GM18499 (cell line): Measurements from ENCODE around the gene HRC.
"Not testable (repeated sequence)": the region's sequence is repeated elsewhere in the genome, so short reads cannot be mapped to it uniquely, and the experiment has no call there.

Experiments used
- ATAC-seq: cut with Tn5 transposase; IDR thresholded peaks from one replicate; pipeline ENCODE4 v1.9.1; 2021; ENCODE audit warnings: moderate number of reproducible peaks; ENCODE audit not compliant: insufficient read depth, unreplicated experiment

Gene HRC

GRCh38 chr19:49142866-49143335, 12.3 kb downstream of the HRC start:
- no peak for ATAC-seq

GRCh38 chr19:49141352-49141751, 13.8 kb downstream of the HRC start:
- no peak for ATAC-seq

GRCh38 chr19:49140951-49141350, 14.2 kb downstream of the HRC start:
- no peak for ATAC-seq

- no peak for ATAC-seq
These were observed 18.4 kb downstream of the HRC start for GRCh38 chr19:49136771-49137171.

GRCh38 chr19:49135686-49136085, 19.5 kb downstream of the HRC start:
- no peak for ATAC-seq

GRCh38 chr19:49133621-49134454, 21.4 kb downstream of the HRC start:
- no peak for ATAC-seq

- ATAC-seq: no peak
These were observed 22.1 kb downstream of the HRC start for GRCh38 chr19:49132974-49133609.

- ATAC-seq: no peak
These were observed 24.9 kb downstream of the HRC start for GRCh38 chr19:49130325-49130724.

GRCh38 chr19:49129238-49129583, 26.0 kb downstream of the HRC start:
- no peak for ATAC-seq

- no peak for ATAC-seq
These were observed 26.5 kb downstream of the HRC start for GRCh38 chr19:49128545-49129237.

- ATAC-seq: peak; percentile 66
These were observed 27.3 kb downstream of the HRC start for GRCh38 chr19:49127674-49128544.

GRCh38 chr19:49127225-49127624, 28.0 kb downstream of the HRC start:
- ATAC-seq: not testable (repeated sequence)

- ATAC-seq: no peak
These were observed 28.6 kb downstream of the HRC start for GRCh38 chr19:49126575-49126974.

- ATAC-seq: no peak
These were observed 30.0 kb downstream of the HRC start for GRCh38 chr19:49125025-49125731.

GRCh38 chr19:49123285-49123684, 31.9 kb downstream of the HRC start:
- ATAC-seq: not testable (repeated sequence)

- ATAC-seq: not testable (repeated sequence)
These were observed 33.4 kb downstream of the HRC start for GRCh38 chr19:49121841-49122240.

GRCh38 chr19:49120868-49121267, 34.3 kb downstream of the HRC start:
- no peak for ATAC-seq

- no peak for ATAC-seq
These were observed 34.9 kb downstream of the HRC start for GRCh38 chr19:49120325-49120683.

GRCh38 chr19:49119411-49120324, 35.5 kb downstream of the HRC start, which contains the start of gene PPFIA3:
TSS of gene PPFIA3 (plus strand) at chr19:49119544. CDS start at chr19:49127874, 8,330 bp downstream.
- no peak for ATAC-seq
